ENCODE results near the gene PASK.

The PASK gene

DNA sequence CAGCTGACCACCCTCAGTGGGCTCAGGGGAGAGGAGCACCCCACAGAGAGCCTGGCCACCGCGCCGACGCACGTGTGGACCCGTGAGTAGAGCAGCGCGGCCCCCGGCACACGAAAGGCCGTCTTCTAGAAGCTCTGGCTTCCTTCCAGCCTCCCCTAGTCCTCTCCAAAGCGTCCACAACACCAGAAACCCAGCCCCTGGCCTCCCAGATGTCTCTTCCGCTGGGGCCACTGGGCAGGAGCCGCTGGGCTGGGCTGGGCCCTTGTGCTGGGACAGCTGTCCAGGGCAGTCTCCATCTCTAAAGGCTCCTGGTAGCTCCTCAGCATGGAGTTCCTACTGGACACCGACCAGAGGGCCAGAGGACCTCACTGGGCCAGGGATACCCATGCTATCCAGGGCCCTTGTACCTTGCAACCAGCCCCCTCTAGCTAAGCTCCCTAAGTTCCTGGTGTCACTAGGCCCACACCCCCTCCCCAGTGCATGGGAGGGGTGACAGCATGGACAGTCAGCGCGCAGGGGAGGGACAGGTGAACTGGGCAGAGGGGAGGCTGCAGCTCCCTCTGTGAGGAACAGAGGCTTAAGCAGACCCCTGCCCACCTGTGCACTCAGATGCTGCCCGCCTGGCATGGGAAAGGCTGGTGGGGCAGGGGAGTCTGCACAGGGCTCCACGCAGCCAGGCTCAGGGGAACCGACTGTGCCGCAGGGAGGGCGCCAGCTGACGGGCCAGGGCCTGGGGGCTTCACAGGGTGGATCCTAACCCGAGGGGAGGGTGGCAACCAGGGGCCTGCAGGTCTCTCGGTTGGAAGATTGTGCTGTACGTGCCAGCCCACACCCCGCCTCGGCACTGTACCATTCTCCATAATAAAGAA is 80.1 kb downstream of the PASK start:
- Histone ChIP-seq H3K9me3 (ENCODE audit: control insufficient read depth, insufficient read depth, low read length) (no peaks in the 10 kb centered on the region), H3K27me3 (ENCODE audit: control insufficient read depth, insufficient read depth, low read length) (no peaks in the 10 kb centered on the region), H3K36me3 (ENCODE audit: control insufficient read depth, insufficient read depth, low read length) (no peaks in the 10 kb centered on the region), H3K9ac (ENCODE audit: low read depth, low read length) (no peak overlapping the region), H3K4me3 (ENCODE audit: low read depth, low read length) (no peak overlapping the region), H3K27ac (ENCODE audit: low read depth, low read length) (no peak overlapping the region), H3K4me1 (ENCODE audit: control insufficient read depth, insufficient read depth, low read length) (no peaks in the 10 kb centered on the region)

DNA sequence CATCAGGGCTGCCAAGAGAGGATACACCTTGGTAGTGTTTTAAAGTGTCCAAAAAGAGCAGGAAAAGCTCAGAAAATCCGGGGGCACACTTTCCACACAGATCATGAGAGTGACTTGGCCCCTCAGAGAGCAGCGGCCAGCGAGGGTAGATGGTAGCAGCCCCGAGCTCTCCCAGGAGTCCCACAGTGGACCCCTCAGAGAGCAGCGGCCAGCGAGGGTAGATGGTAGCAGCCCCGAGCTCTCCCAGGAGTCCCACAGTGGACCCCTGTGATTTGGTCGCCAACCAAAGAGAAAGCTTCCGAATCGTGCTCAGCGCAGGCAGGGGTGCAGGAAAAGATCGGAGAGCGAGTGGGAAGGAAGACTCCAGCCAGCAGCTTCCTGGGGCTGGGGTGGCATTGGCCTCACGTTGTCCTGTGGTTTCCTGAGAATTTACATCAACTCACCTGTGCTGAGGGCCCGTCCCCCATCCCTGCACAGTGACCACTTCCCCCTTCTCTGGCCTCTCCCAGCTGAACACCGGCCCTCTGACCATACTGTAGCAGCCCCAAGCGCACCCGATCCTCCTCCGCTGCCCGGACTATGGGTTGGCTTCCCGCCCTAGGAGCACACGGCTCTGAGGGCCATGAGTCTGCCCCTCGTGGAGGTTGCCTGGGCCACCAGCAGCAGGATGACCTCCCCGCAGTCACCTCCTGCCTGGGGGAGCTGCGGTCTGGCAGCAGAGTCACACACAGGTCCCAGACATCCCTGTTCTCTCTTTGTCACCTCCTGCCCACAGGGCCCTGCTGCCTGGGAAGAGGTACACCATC is 80.9 kb downstream of the PASK start:
- no peaks in the 10 kb centered on the region for H3K27me3 ChIP-seq (ENCODE audit: control insufficient read depth, insufficient read depth, low read length)
- no peak overlapping the region for H3K9ac ChIP-seq (ENCODE audit: low read depth, low read length)
- H3K36me3 ChIP-seq (ENCODE audit: control insufficient read depth, insufficient read depth, low read length): no peaks in the 10 kb centered on the region
- no peaks in the 10 kb centered on the region for H3K9me3 ChIP-seq (ENCODE audit: control insufficient read depth, insufficient read depth, low read length)
- no peak overlapping the region for H3K27ac ChIP-seq (ENCODE audit: low read depth, low read length)
- no peak overlapping the region for H3K4me3 ChIP-seq (ENCODE audit: low read depth, low read length)
- H3K4me1 ChIP-seq (ENCODE audit: control insufficient read depth, insufficient read depth, low read length): peaks cover 1% of the 10 kb centered on the region; the same call in 1 of the 2 replicates

DNA sequence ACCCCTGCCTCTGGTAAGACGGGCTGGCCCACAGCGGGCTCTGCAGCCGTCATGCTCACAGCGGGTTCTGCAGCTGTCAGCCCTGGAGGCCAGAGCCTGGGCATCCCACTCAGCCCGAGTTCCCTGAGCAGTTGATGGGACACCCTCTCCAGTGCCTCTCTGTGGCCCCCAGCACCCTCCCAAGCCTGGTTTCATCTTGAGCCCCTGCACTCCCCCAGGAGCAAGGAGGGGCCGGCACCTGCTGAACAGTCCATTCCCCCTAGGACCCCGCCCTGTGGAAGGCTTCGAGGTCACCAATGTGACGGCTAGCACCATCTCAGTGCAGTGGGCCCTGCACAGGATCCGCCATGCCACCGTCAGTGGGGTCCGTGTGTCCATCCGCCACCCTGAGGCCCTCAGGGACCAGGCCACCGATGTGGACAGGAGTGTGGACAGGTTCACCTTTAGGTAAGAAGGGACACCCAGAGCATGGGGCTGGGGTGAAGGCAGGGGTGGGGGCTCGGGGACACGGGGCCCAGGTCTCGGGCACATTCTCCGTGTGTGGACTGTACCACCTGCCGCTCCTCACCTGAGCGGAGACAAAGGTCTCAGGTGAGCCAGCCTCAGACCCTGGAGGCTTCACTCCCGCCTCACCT is 81.7 kb downstream of the PASK start:
- Histone ChIP-seq H3K4me1 (ENCODE audit: control insufficient read depth, insufficient read depth, low read length) (peaks cover 6% of the 10 kb centered on the region; the same call in 1 of the 2 replicates), H3K9ac (ENCODE audit: low read depth, low read length) (no peak overlapping the region), H3K27me3 (ENCODE audit: control insufficient read depth, insufficient read depth, low read length) (no peaks in the 10 kb centered on the region), H3K36me3 (ENCODE audit: control insufficient read depth, insufficient read depth, low read length) (no peaks in the 10 kb centered on the region), H3K4me3 (ENCODE audit: low read depth, low read length) (no peak overlapping the region), H3K9me3 (ENCODE audit: control insufficient read depth, insufficient read depth, low read length) (no peaks in the 10 kb centered on the region), H3K27ac (ENCODE audit: low read depth, low read length) (no peak overlapping the region)

DNA sequence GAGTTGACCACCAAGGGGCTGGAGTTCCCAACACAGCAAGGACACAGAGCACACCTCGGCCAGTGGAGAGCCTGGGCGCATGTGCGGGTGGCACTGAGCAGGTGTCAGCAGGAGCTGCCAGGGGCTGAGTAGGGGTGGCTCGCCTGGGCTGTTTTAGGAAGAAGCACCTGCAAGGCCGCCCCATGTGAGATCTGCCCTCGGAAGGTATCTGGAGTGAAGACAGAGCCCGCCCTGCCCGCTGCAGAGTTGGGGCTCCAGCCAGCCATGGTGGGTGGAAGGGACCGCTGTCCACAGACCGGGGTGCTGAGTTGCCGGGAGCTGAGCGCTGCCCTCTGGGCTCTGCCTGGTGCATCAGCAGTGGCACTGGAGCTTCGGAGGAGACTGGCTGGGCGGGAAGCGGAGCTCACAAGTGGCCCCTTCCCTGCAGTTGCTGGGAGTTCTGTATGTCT is 82.4 kb downstream of the PASK start:
- H3K9ac ChIP-seq (ENCODE audit: low read depth, low read length): no peak overlapping the region
- peaks cover 6% of the 10 kb centered on the region; the same call in 1 of the 2 replicates for H3K4me1 ChIP-seq (ENCODE audit: control insufficient read depth, insufficient read depth, low read length)
- no peaks in the 10 kb centered on the region for H3K9me3 ChIP-seq (ENCODE audit: control insufficient read depth, insufficient read depth, low read length)
- no peak overlapping the region for H3K4me3 ChIP-seq (ENCODE audit: low read depth, low read length)
- H3K27ac ChIP-seq (ENCODE audit: low read depth, low read length): no peak overlapping the region
- H3K36me3 ChIP-seq (ENCODE audit: control insufficient read depth, insufficient read depth, low read length): no peaks in the 10 kb centered on the region
- H3K27me3 ChIP-seq (ENCODE audit: control insufficient read depth, insufficient read depth, low read length): no peaks in the 10 kb centered on the region

DNA sequence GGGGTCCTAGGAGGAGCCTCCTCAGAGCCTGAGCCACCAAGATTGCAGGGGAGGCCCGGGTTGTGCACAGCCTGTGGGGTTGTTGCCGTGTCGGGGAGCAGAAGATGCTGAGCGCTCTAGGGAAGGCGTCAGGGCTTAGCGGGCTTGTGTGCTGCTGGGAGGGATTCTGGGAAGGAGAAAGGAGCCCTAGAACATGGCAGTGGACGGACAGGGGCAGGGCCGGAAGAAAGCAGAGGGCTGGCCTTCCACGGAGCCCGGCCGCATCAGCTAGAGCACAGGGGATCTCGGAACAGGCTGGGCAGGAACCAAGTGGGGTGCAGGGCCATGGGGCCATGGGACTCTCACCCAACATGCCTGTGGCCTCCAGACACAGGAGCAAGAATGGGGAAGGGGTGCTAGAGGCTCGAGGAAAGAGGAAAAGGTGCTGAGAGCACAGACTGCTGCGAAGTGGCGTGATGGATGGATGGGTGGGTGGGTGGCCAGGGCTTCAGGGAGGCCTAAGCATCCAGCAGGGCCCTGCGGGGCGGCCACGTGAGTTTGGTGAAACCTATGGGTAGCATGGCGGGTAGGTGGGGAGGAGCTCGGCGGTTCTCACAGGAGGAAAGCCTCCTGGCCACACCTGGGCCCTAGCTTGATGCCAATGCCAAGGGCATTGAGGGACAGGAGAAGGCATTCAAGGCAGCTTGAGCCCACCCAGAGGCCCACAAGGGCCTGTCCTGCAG is 82.9 kb downstream of the PASK start:
- no peaks in the 10 kb centered on the region for H3K27me3 ChIP-seq (ENCODE audit: control insufficient read depth, insufficient read depth, low read length)
- H3K36me3 ChIP-seq (ENCODE audit: control insufficient read depth, insufficient read depth, low read length): no peaks in the 10 kb centered on the region
- no peak overlapping the region for H3K27ac ChIP-seq (ENCODE audit: low read depth, low read length)
- no peaks in the 10 kb centered on the region for H3K9me3 ChIP-seq (ENCODE audit: control insufficient read depth, insufficient read depth, low read length)
- no peak overlapping the region for H3K9ac ChIP-seq (ENCODE audit: low read depth, low read length)
- H3K4me3 ChIP-seq (ENCODE audit: low read depth, low read length): no peak overlapping the region
- peaks cover 6% of the 10 kb centered on the region; the same call in 1 of the 2 replicates for H3K4me1 ChIP-seq (ENCODE audit: control insufficient read depth, insufficient read depth, low read length)

DNA sequence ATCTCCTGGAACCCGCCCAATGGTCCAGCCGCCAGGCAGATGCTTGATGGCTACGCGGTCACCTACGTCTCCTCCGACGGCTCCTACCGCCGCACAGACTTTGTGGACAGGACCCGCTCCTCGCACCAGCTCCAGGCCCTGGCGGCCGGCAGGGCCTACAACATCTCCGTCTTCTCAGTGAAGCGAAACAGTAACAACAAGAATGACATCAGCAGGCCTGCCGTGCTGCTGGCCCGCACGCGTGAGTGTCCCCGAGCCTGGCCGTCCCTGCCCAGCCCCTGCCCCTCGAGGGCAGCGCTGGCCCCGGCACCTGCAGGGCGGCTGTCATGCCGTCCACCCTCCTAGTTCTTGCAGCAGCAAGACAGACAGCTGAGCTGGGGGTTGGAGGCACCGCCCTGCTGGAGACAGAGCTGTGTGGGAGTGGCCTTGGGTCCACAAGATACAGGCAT is 83.9 kb downstream of the PASK start:
- H3K27me3 ChIP-seq (ENCODE audit: control insufficient read depth, insufficient read depth, low read length): no peaks in the 10 kb centered on the region
- peaks cover 6% of the 10 kb centered on the region; the same call in 1 of the 2 replicates for H3K4me1 ChIP-seq (ENCODE audit: control insufficient read depth, insufficient read depth, low read length)
- no peak overlapping the region for H3K9ac ChIP-seq (ENCODE audit: low read depth, low read length)
- H3K27ac ChIP-seq (ENCODE audit: low read depth, low read length): no peak overlapping the region
- no peaks in the 10 kb centered on the region for H3K9me3 ChIP-seq (ENCODE audit: control insufficient read depth, insufficient read depth, low read length)
- no peak overlapping the region for H3K4me3 ChIP-seq (ENCODE audit: low read depth, low read length)
- no peaks in the 10 kb centered on the region for H3K36me3 ChIP-seq (ENCODE audit: control insufficient read depth, insufficient read depth, low read length)

DNA sequence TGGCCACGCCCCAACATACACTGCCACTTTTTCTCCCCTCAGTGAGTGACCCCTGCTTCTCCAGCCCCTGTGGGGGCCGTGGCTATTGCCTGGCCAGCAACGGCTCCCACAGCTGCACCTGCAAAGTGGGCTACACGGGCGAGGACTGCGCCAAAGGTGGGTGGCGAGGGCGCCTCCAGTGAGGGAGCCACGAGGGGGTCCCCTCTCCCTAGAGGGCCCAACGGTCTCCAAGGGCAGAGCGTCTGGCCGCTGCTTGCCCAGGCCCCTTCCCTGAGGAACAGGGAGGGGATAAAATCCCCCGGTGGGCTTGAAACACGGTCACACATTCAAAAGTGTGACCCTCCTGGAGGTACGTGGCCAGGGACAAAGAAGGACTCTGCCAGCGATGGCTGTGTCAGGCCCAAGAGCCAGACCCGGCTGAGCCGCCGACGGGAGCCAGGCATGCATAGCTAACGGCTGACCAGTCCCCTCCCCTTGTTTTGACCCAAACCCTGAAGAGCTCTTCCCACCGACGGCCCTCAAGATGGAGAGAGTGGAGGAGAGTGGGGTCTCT is 84.4 kb downstream of the PASK start:
- H3K27ac ChIP-seq (ENCODE audit: low read depth, low read length): no peak overlapping the region
- no peaks in the 10 kb centered on the region for H3K36me3 ChIP-seq (ENCODE audit: control insufficient read depth, insufficient read depth, low read length)
- no peaks in the 10 kb centered on the region for H3K27me3 ChIP-seq (ENCODE audit: control insufficient read depth, insufficient read depth, low read length)
- no peaks in the 10 kb centered on the region for H3K9me3 ChIP-seq (ENCODE audit: control insufficient read depth, insufficient read depth, low read length)
- H3K9ac ChIP-seq (ENCODE audit: low read depth, low read length): no peak overlapping the region
- H3K4me1 ChIP-seq (ENCODE audit: control insufficient read depth, insufficient read depth, low read length): peaks cover 6% of the 10 kb centered on the region; the same call in 1 of the 2 replicates
- no peak overlapping the region for H3K4me3 ChIP-seq (ENCODE audit: low read depth, low read length)

DNA sequence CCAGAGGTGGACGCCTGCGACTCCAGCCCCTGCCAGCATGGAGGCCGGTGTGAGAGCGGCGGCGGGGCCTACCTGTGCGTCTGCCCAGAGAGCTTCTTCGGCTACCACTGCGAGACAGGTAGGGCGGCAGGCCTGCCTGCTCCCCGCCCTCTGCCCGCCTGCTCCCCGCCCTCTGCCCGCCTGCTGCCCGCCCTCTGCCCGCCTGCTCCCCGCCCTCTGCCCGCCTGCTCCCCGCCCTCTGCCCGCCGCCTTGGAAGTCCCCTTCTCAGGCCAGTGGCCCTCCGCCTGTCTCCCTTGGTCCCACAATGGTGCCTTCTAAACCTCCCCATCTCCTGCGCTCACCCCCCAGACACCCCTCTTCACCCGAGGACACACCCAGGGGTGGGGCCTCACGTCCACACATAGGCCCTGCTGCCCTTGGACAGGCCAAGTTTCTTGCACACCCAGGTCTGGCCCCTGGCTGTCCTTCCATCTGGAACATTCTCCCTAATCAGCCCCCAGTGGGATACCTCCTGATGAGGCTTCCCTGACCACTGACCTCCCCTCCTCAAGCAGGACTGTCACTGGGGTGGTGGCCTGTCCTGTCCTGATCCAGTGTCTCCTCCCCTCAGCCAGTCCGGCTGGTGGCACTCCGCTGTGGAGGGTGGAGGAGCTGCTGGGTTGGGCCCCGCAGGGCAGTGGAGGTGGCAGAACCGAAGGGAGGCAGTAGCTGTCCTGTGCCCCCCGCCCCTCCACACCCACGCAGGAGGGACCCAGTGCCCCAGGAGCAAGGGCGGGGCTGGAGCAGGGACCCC is 85.1 kb downstream of the PASK start:
- H3K27ac ChIP-seq (ENCODE audit: low read depth, low read length): no peak overlapping the region

DNA sequence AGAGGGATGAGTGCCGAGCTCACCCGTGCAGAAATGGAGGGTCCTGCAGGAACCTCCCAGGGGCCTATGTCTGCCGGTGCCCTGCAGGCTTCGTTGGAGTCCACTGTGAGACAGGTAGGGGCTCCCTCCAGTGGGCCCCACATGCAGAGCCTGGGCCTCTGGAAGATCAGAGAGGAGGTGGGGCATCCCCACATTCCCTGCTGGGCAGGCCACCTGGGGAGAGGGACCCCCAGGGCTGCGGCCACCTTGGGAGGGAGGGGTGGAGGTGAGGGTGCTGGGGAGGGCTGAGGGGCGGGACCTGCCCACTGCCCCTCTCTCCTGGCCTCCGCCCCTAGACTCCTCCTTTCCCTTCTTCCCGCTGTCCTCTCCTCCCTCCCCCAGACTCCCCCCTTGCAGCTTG is 85.7 kb downstream of the PASK start:
- Histone ChIP-seq H3K27me3 (ENCODE audit: control insufficient read depth, insufficient read depth, low read length) (no peaks in the 10 kb centered on the region), H3K27ac (ENCODE audit: low read depth, low read length) (no peak overlapping the region), H3K4me3 (ENCODE audit: low read depth, low read length) (no peak overlapping the region; the same call in 1 of the 2 replicates), H3K9ac (ENCODE audit: low read depth, low read length) (no peak overlapping the region), H3K4me1 (ENCODE audit: control insufficient read depth, insufficient read depth, low read length) (peaks cover 6% of the 10 kb centered on the region; the same call in 1 of the 2 replicates), H3K9me3 (ENCODE audit: control insufficient read depth, insufficient read depth, low read length) (no peaks in the 10 kb centered on the region), H3K36me3 (ENCODE audit: control insufficient read depth, insufficient read depth, low read length) (no peaks in the 10 kb centered on the region)

More for the DNA sequence above, 85.1 kb downstream of the PASK start:
- Histone ChIP-seq H3K27me3 (ENCODE audit: control insufficient read depth, insufficient read depth, low read length) (no peaks in the 10 kb centered on the region), H3K36me3 (ENCODE audit: control insufficient read depth, insufficient read depth, low read length) (no peaks in the 10 kb centered on the region), H3K4me1 (ENCODE audit: control insufficient read depth, insufficient read depth, low read length) (peaks cover 6% of the 10 kb centered on the region; the same call in 1 of the 2 replicates), H3K9me3 (ENCODE audit: control insufficient read depth, insufficient read depth, low read length) (no peaks in the 10 kb centered on the region), H3K4me3 (ENCODE audit: low read depth, low read length) (no peak overlapping the region; the same call in 1 of the 2 replicates), H3K9ac (ENCODE audit: low read depth, low read length) (no peak overlapping the region)

All from HUES48 (cell line).